ENCODE data around the gene LRATD1.
"Not testable (repeated sequence)": the region's sequence is repeated elsewhere in the genome, so short reads cannot be mapped to it uniquely, and the experiment has no call there.

Gene LRATD1, protein sequence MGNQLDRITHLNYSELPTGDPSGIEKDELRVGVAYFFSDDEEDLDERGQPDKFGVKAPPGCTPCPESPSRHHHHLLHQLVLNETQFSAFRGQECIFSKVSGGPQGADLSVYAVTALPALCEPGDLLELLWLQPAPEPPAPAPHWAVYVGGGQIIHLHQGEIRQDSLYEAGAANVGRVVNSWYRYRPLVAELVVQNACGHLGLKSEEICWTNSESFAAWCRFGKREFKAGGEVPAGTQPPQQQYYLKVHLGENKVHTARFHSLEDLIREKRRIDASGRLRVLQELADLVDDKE

GRCh38 chr2:14632133-14632936, at the start of gene LRATD1:
TSS of gene LRATD1 (plus strand) at chr2:14632717. CDS start at chr2:14633980, 1,263 bp downstream.
- no peak for DNase-seq

DNA sequence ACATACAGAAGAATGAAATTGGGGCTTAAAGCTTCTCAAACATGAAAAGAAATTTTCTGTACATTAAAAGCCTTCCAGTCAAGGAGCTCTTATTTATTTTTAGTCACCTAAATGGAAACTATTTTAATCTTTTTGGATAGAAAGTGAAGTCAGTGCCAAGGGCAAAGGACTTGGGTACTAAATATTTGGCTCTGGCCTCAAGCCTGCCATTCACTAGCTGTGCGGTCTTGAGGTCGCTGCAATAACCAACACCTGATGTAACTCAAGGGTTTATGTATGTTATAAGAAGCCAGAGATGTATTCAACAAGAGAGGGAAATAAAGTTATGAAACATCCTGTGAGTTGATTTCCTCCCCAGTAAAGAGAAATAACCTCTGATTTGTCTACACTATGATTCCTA, 49.5 kb upstream of the LRATD1 start:
- no peak for DNase-seq

GRCh38 chr2:14583802-14584201, 48.7 kb upstream of the LRATD1 start:
- DNase-seq = no peak

GRCh38 chr2:14587119-14587518, 45.4 kb upstream of the LRATD1 start:
- no peak for DNase-seq

- no peak for DNase-seq
Observed at GRCh38 chr2:14601156-14601770, 31.3 kb upstream of the LRATD1 start.

DNA sequence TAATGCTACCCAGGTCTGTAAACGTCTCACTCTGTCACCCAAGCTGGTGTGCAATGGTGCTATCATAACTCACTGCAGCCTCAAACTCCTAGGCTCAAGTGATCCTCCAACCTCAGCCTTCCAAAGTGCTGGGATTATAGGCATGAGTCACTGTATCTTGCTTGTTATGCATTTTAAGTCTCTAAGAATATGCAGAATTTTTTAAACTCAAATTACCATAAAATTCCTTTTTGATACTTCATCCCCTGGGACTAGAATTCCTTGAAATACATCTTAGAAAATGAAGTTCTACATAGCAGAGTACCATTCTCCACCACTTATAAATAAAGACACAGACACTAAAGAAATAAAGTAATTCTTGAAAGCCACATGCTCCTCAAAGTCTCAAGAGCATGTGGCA, 30.2 kb upstream of the LRATD1 start:
- no peak for DNase-seq

GRCh38 chr2:14603676-14604075, 28.8 kb upstream of the LRATD1 start:
- DNase-seq = no peak

- DNase-seq = no peak
Observed at GRCh38 chr2:14608245-14608644, 24.3 kb upstream of the LRATD1 start.

DNA sequence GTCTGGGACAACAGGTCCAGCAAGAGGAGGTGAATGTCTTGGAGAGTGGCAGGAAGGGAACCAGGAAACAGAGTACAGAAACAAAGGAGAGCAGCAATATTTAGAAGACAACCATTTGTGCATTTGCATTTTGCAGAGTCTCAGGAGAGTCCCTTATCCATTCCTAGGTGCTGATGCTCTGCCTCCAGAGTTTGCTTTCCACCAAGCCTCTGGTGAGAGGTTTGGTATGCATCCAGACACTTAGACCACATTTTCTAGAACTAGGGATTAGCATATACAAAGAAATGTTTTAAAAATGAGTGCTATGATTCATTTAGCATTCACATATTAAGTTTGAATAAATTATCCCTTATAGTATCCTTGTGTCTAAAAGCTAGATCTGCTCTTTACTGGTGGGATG, 18.5 kb upstream of the LRATD1 start:
- no peak for DNase-seq

GRCh38 chr2:14615121-14615520, 17.4 kb upstream of the LRATD1 start:
- no peak for DNase-seq

DNA sequence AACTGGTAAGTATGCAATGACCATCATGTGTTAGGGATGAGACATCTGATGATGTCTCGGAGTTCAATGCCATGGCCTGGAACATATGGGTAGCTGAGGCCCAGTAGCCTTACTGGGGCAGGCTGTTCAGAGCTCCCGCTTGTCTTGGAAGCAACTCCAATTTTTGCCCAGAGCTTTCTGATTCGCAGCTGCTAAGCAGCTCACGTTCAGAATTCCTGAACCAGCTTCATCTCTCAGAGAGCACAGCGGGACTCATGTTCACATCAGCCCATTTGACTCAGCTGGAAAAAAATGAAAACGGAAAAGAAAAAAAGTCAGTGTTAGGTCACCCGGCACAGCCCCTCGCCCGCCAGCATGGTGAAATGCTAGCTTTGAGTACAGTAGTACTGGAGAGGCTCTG, 16.8 kb upstream of the LRATD1 start:
- DNase-seq = no peak

GRCh38 chr2:14616342-14616741, 16.2 kb upstream of the LRATD1 start:
- DNase-seq = no peak

- no peak for DNase-seq
Observed at GRCh38 chr2:14616950-14617349, 15.6 kb upstream of the LRATD1 start.

GRCh38 chr2:14619441-14619840, 13.1 kb upstream of the LRATD1 start:
- no peak for DNase-seq

DNA sequence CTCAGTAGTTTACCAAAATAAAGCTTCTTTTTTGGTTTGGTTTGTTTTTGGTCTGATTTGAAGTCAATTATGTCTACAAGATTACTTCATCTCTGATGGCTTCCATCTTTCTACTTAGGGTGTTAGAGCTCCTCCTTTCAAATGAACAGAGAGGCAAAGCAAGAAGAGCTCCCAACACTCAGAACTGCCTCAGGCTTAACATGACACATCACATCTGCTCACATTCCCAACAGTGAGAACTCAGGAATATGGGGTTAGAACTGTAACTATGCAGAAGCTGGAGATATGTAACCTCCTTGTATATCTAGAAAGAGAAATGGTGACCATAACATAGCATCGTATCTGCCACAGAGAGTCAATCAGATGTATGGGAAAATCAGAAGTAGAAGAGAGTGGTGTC, 11.4 kb upstream of the LRATD1 start:
- DNase-seq = no peak

DNA sequence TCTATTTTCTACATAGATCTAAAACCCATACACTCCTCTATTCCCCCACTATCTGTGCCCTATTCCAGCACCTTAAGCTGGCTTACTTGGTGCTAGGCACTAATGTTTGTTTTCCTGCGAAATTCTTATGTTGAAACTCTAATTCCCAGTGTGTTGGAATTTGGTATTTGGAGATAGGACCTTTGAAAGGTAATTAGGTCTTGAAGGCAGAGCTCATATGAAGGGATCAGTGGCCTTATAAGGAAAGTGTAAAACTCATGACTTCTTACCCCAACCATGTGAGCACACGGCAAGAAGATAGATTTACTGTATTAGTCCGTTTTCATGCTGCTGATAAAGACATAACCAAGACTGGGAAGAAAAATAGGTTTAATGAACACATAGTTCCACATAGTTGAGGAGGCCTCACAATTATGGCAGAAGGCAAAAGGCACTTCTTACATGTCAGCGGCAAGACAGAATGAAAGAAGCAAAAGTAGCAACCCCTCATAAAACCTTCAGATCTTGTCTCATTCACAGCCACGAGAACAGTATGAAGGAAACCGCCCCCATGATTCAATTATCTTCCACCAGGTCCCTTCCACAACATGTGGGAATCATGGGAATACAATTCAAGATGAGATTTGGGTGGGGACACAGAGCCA, 10.5 kb upstream of the LRATD1 start:
- DNase-seq = no peak

DNA sequence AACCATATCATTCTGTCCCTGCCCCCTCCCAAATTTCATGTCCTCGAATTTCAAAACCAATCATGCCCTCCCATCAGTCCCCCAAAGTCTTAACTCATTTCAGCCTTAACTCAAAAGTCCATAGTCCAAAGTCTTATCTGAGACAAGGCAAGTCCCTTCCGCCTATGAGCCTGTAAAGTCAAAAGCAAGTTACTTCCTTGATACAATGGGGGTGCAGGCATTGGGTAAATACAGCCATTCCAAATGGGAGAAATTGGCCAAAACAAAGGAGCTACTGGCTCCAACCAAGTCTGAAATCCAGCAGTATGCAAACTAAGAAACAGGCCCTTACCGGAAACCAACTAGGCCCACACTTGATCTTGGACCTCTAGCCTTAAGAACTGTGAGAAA, 10.0 kb upstream of the LRATD1 start:
- not testable (repeated sequence) for DNase-seq

- DNase-seq = no peak
Observed at GRCh38 chr2:14623237-14623636, 9.3 kb upstream of the LRATD1 start.

DNA sequence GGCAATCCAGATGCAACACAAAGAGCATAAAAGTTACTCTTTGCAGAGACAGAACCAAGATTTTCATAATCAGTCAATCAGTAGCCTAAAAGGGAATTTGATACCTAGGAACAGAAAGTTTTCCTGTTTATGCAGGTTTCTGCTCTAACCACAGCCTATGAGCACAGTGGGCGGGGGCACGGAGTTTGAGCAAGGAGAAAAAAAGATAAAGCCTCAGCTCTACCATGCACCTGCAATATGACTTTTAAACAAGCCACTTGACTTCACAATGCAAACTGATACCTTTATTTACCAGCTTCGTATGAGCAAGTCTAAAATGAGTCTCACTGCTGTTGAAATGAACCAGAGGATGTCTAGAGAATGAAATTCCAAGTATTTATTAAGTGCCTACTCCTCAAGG, 5.6 kb upstream of the LRATD1 start:
- no peak for DNase-seq

GRCh38 chr2:14628901-14629300, 3.6 kb upstream of the LRATD1 start:
- no peak for DNase-seq

- DNase-seq = no peak
Observed at GRCh38 chr2:14631406-14632040, 994 bp upstream of the LRATD1 start.

GRCh38 chr2:14633061-14633460, 544 bp downstream of the LRATD1 start:
- DNase-seq = no peak

Data from activated CD4-positive, alpha-beta T cell treated with anti-CD3 and anti-CD28 coated beads, Interleukin-2, amount 50 U/mL, for 16 hours (primary cell).